Liver (tissue), 9 donors: ENCODE data around the gene PDGFA. TPM values are rescaled to one million over a fixed set of nuclear protein-coding genes. Genes with fewer than 3 reads are reported as not detected.

Experiments used
- DNase-seq: peaks from one replicate; pipeline ENCODE4 v3.0.0-alpha.2; 2017; ENCODE audit warnings: low spot score
- H3K27ac ChIP-seq, 2 donors: one replicate each; pipeline ENCODE4 v1.7.0; 2013; ENCODE audit warnings: inconsistent platforms in 2 of 2, low read length in 2 of 2, control low read depth in 1 of 2, low read depth in 1 of 2, mild to moderate bottlenecking in 1 of 2
- H3K27me3 ChIP-seq, 4 donors: one replicate each; pipeline versions ENCODE4 v1.6.1 to v1.7.0; 2013; ENCODE audit warnings: low read length in 3 of 4, inconsistent platforms in 1 of 4, mild to moderate bottlenecking in 1 of 4, moderate library complexity in 1 of 4; ENCODE audit not compliant: control insufficient read depth in 4 of 4, insufficient read depth in 4 of 4
- H3K36me3 ChIP-seq, 4 donors: one replicate each; pipeline versions ENCODE4 v1.6.1 to v1.7.0; 2013; ENCODE audit warnings: low read length in 3 of 4, mild to moderate bottlenecking in 3 of 4, low read depth in 1 of 4, moderate library complexity in 1 of 4; ENCODE audit not compliant: control insufficient read depth in 4 of 4, insufficient read depth in 3 of 4
- H3K4me1 ChIP-seq, 4 donors: one replicate each; pipeline versions ENCODE4 v1.6.1 to v1.7.0; 2013; ENCODE audit warnings: low read length in 3 of 4, mild to moderate bottlenecking in 3 of 4, moderate library complexity in 1 of 4; ENCODE audit not compliant: control insufficient read depth in 4 of 4, insufficient read depth in 4 of 4
- H3K4me3 ChIP-seq, 3 donors: one replicate each; pipeline versions ENCODE4 v1.6.1 to v1.7.0; 2013; ENCODE audit warnings: low read length in 3 of 3, control low read depth in 1 of 3, low read depth in 1 of 3, mild to moderate bottlenecking in 1 of 3
- H3K9ac ChIP-seq, 2 donors: one replicate each; pipeline ENCODE4 v1.7.0; 2013; ENCODE audit warnings: low read length in 2 of 2, mild to moderate bottlenecking in 2 of 2, moderate library complexity in 2 of 2, control low read depth in 1 of 2, low read depth in 1 of 2
- H3K9me3 ChIP-seq, 4 donors: one replicate each; pipeline versions ENCODE4 v1.6.1 to v1.7.0; 2013; ENCODE audit warnings: low read length in 3 of 4; ENCODE audit not compliant: control insufficient read depth in 4 of 4
- EGR1 ChIP-seq, 2 donors: IDR thresholded peaks; 2 replicates each; pipeline ENCODE4 v1.6.1; 2016 to 2018; ENCODE audit warnings: antibody characterized with exemption in 2 of 2, low read depth in 2 of 2
- FOXA1 ChIP-seq: IDR thresholded peaks from 2 replicates; pipeline ENCODE4 v1.6.1; 2016; ENCODE audit warnings: antibody characterized with exemption
- GABPA ChIP-seq, 2 donors: IDR thresholded peaks in 1 of 2; conservative IDR thresholded peaks in 1 of 2; 2 replicates each; pipeline ENCODE4 v1.6.1; 2016; ENCODE audit warnings: antibody characterized with exemption in 2 of 2, mild to moderate bottlenecking in 1 of 2, moderate library complexity in 1 of 2
- HNF4G ChIP-seq: IDR thresholded peaks from 2 replicates; pipeline ENCODE4 v1.6.1; 2016; ENCODE audit warnings: antibody characterized with exemption
- JUND ChIP-seq, 2 donors: IDR thresholded peaks; 2 replicates each; pipeline ENCODE4 v1.6.1; 2016; ENCODE audit warnings: antibody characterized with exemption in 2 of 2
- NR2F2 ChIP-seq: IDR thresholded peaks from 2 replicates; pipeline ENCODE4 v1.6.1; 2016; ENCODE audit warnings: antibody characterized with exemption
- RAD21 ChIP-seq, 2 donors: IDR thresholded peaks; 2 replicates each; pipeline ENCODE4 v1.6.1; 2016; ENCODE audit warnings: antibody characterized with exemption in 2 of 2, mild to moderate bottlenecking in 2 of 2
- RXRA ChIP-seq, 2 donors: IDR thresholded peaks; 2 replicates each; pipeline ENCODE4 v1.6.1; 2017 to 2018; ENCODE audit warnings: antibody characterized with exemption in 2 of 2, mild to moderate bottlenecking in 1 of 2
- TAF1 ChIP-seq: conservative IDR thresholded peaks from 2 replicates; pipeline ENCODE4 v1.6.1; 2016; ENCODE audit warnings: antibody characterized with exemption, mild to moderate bottlenecking
- YY1 ChIP-seq: IDR thresholded peaks from 2 replicates; pipeline ENCODE4 v1.6.1; 2016; ENCODE audit warnings: antibody characterized with exemption, mild to moderate bottlenecking
- WGBS: extraction: QIAGEN DNeasy Blood & Tissue Kit; methylation state at CpG from one replicate; pipeline ENCODE4 v1.1.7; 2013; 5-methylcytosine and 5-hydroxymethylcytosine counted together
- polyA plus RNA-seq, 2 donors: library from polyadenylated mRNA; stranded (reverse) in 1 of 2; unstranded in 1 of 2; fragments of 200-250 nt in 1 of 2; fragments of >200 nt in 1 of 2; fragmentation: Nextera tagmentation in 1 of 2; extraction: Ambion mirVana in 1 of 2; gene quantifications; one replicate each; pipeline versions ENCODE4 v1.2.1 to v1.2.3, GENCODE V29; 2013 to 2015
- total RNA-seq, 2 donors: library from RNA; depleted of rRNA; stranded (reverse); fragments of >200 nt; gene quantifications; one replicate each; pipeline ENCODE4 v1.2.3, GENCODE V29; 2014
- TF ChIP-seq, protein P1 (sequence below): IDR thresholded peaks from 2 replicates; pipeline ENCODE4 v1.6.1; 2016; ENCODE audit warnings: antibody characterized with exemption, mild to moderate bottlenecking
- TF ChIP-seq, protein P2 (sequence below): IDR thresholded peaks from 2 replicates; pipeline ENCODE4 v1.6.1; 2016; ENCODE audit warnings: antibody characterized with exemption
- TF ChIP-seq, protein P3 (sequence below): IDR thresholded peaks from 2 replicates; pipeline ENCODE4 v1.6.1; 2016; ENCODE audit warnings: antibody characterized with exemption
- TF ChIP-seq, protein P4 (sequence below): fragments of 150-350 bp; IDR thresholded peaks from 2 replicates; pipeline ENCODE4 v1.5.1; 2017; ENCODE audit warnings: improper control_type of control experiment, low read depth, low read length; ENCODE audit not compliant: missing input control
- donor health status: healthy.
- donor health status: healthy.
- donor health status: healthy.
- donor health status: healthy.
- donor health status: healthy.

The PDGFA gene
- total and polyA plus RNA-seq, 4 donors, result 1.4 to 5.1 (median 2.0) TPM

DNA sequence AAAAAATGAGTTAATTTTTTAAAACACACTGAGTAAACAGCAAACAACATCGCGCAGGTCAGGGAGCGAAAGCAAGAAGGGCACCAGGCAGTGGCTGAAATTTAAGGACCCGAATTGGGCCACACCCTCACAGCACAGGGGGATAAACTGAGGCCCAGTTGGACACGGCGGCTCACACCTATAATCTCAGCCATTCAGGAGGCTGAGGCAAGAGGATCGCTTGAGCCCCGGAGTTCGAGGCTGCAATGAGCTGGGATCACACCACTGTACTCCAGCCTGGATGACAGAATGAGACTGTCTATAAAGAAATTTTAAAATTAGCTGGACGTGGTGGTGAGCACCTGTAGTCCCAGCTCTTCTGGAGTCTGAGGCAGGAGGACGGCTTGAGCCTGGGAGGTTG is 69.6 kb downstream of the PDGFA start:
- H3K4me3 ChIP-seq, result no peak overlapping the region
- 88% methylated on average over 11 of the region's 11 CpGs for WGBS

DNA sequence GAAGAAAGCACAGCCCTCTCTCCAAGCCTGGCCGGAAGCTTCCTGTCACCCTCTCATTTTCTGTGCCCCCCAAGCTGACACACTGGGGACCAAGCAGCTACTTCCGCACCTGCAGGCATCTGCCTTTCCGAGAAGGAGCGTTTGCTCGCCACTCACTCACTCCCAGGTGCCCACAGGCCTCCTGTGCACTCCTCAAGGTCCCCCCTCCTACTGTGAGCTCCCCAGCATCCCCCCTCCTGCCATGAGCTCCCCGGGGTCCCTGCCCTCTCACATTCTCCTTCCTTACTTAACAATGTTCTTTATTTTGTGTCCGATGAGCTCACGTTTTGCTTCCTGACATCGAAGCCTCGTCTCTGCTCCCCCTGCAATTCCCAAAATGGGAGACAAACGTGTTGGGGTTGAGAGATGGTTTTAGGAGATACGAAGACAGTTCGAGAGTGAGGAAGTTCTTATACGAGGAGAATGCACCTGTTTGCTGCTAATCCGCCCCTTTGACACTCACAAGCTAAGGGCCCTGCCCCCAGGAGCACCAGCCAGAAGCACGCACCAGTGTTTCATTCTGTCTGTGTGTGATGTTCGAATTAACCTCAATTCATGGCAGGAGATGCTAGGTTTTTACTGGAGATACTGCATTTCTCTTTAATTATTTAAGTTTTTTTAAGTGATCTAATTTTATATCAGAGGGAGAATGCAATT is 70.2 kb downstream of the PDGFA start:
- H3K27me3 ChIP-seq, result peaks cover 0 to 2% (median 0%) of the 10 kb centered on the region in 4 donors
- no peaks in the 10 kb centered on the region for H3K9me3 ChIP-seq
- H3K4me1 ChIP-seq, result no peaks in the 10 kb centered on the region
- H3K36me3 ChIP-seq, result no peaks in the 10 kb centered on the region
- no peak overlapping the region for H3K9ac ChIP-seq
- no peak overlapping the region for H3K4me3 ChIP-seq
- no peak for TF ChIP-seq EGR1 (IDR thresholded peaks at IDR 0.05; ENCODE audit: low read depth in 2 of 2)
- no peak for TF ChIP-seq RXRA (IDR thresholded peaks at IDR 0.05)
- no peak for TF ChIP-seq NR2F2
- TF ChIP-seq, protein P1, sequence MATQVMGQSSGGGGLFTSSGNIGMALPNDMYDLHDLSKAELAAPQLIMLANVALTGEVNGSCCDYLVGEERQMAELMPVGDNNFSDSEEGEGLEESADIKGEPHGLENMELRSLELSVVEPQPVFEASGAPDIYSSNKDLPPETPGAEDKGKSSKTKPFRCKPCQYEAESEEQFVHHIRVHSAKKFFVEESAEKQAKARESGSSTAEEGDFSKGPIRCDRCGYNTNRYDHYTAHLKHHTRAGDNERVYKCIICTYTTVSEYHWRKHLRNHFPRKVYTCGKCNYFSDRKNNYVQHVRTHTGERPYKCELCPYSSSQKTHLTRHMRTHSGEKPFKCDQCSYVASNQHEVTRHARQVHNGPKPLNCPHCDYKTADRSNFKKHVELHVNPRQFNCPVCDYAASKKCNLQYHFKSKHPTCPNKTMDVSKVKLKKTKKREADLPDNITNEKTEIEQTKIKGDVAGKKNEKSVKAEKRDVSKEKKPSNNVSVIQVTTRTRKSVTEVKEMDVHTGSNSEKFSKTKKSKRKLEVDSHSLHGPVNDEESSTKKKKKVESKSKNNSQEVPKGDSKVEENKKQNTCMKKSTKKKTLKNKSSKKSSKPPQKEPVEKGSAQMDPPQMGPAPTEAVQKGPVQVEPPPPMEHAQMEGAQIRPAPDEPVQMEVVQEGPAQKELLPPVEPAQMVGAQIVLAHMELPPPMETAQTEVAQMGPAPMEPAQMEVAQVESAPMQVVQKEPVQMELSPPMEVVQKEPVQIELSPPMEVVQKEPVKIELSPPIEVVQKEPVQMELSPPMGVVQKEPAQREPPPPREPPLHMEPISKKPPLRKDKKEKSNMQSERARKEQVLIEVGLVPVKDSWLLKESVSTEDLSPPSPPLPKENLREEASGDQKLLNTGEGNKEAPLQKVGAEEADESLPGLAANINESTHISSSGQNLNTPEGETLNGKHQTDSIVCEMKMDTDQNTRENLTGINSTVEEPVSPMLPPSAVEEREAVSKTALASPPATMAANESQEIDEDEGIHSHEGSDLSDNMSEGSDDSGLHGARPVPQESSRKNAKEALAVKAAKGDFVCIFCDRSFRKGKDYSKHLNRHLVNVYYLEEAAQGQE, result no peak
- no peak overlapping the region for H3K27ac ChIP-seq
- WGBS, result 71% methylated on average over 17 of the region's 17 CpGs
- DNase-seq, result no peak

More for the DNA sequence above, 69.6 kb downstream of the PDGFA start:
- no peaks in the 10 kb centered on the region for H3K36me3 ChIP-seq
- H3K9me3 ChIP-seq, result no peaks in the 10 kb centered on the region
- H3K27ac ChIP-seq, result no peak overlapping the region
- no peaks in the 10 kb centered on the region for H3K4me1 ChIP-seq
- H3K27me3 ChIP-seq, result peaks cover 0 to 2% (median 0%) of the 10 kb centered on the region in 4 donors
- no peak for TF ChIP-seq JUND (IDR thresholded peaks at IDR 0.05)
- no peak for TF ChIP-seq FOXA1
- no peak for TF ChIP-seq RAD21 (IDR thresholded peaks at IDR 0.05)
- TF ChIP-seq, protein P2, sequence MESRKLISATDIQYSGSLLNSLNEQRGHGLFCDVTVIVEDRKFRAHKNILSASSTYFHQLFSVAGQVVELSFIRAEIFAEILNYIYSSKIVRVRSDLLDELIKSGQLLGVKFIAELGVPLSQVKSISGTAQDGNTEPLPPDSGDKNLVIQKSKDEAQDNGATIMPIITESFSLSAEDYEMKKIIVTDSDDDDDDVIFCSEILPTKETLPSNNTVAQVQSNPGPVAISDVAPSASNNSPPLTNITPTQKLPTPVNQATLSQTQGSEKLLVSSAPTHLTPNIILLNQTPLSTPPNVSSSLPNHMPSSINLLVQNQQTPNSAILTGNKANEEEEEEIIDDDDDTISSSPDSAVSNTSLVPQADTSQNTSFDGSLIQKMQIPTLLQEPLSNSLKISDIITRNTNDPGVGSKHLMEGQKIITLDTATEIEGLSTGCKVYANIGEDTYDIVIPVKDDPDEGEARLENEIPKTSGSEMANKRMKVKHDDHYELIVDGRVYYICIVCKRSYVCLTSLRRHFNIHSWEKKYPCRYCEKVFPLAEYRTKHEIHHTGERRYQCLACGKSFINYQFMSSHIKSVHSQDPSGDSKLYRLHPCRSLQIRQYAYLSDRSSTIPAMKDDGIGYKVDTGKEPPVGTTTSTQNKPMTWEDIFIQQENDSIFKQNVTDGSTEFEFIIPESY, result no peak
- TF ChIP-seq, protein P3, sequence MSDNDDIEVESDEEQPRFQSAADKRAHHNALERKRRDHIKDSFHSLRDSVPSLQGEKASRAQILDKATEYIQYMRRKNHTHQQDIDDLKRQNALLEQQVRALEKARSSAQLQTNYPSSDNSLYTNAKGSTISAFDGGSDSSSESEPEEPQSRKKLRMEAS, result no peak
- no peak for TF ChIP-seq TAF1
- DNase-seq, result no peak
- no peak overlapping the region for H3K9ac ChIP-seq

DNA sequence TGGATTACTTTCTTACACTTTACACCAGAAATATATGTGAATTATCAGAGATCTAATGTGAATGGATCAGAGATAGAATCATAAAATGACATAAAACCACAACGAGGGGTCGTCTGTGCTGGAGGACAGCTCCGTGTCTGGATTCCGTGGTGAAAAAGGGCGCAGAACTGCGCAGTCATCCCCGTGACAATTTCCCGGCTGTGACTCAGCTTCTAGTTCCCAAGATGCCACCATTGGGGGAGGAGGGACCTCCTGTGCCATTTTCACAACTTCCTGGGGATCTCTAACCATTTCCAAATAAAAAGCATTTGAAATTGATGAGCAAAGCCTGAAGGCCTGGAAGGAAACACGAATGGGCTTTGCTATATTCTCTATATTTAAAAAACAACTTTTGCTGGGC is 72.1 kb downstream of the PDGFA start:
- peaks cover 0 to 2% (median 0%) of the 10 kb centered on the region in 4 donors for H3K27me3 ChIP-seq
- 86% methylated on average over 9 of the region's 9 CpGs for WGBS
- DNase-seq, result no peak
- no peak for TF ChIP-seq FOXA1
- TF ChIP-seq, protein P3, result no peak
- TF ChIP-seq HNF4G, result no peak
- TF ChIP-seq, protein P1, result no peak
- no peak for TF ChIP-seq TAF1
- no peak for TF ChIP-seq RAD21 (IDR thresholded peaks at IDR 0.05)
- no peak for TF ChIP-seq EGR1 (IDR thresholded peaks at IDR 0.05; ENCODE audit: low read depth in 2 of 2)
- TF ChIP-seq GABPA (IDR thresholded peaks at IDR 0.05 in 1 of 2, conservative IDR thresholded peaks at IDR 0.05 in 1 of 2), result no peak
- no peak for TF ChIP-seq YY1
- TF ChIP-seq NR2F2, result no peak
- no peak for TF ChIP-seq JUND (IDR thresholded peaks at IDR 0.05)
- TF ChIP-seq, protein P4, sequence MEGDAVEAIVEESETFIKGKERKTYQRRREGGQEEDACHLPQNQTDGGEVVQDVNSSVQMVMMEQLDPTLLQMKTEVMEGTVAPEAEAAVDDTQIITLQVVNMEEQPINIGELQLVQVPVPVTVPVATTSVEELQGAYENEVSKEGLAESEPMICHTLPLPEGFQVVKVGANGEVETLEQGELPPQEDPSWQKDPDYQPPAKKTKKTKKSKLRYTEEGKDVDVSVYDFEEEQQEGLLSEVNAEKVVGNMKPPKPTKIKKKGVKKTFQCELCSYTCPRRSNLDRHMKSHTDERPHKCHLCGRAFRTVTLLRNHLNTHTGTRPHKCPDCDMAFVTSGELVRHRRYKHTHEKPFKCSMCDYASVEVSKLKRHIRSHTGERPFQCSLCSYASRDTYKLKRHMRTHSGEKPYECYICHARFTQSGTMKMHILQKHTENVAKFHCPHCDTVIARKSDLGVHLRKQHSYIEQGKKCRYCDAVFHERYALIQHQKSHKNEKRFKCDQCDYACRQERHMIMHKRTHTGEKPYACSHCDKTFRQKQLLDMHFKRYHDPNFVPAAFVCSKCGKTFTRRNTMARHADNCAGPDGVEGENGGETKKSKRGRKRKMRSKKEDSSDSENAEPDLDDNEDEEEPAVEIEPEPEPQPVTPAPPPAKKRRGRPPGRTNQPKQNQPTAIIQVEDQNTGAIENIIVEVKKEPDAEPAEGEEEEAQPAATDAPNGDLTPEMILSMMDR, result no peak

More for the DNA sequence above, 72.1 kb downstream of the PDGFA start:
- Histone ChIP-seq H3K4me3 (no peak overlapping the region), H3K9ac (no peak overlapping the region), H3K27ac (no peak overlapping the region), H3K36me3 (no peaks in the 10 kb centered on the region), H3K9me3 (peaks cover 0 to 3% (median 0%) of the 10 kb centered on the region in 4 donors), H3K4me1 (no peaks in the 10 kb centered on the region)
